ENCODE measurements around the gene CCNA2.

Gene CCNA2

DNA sequence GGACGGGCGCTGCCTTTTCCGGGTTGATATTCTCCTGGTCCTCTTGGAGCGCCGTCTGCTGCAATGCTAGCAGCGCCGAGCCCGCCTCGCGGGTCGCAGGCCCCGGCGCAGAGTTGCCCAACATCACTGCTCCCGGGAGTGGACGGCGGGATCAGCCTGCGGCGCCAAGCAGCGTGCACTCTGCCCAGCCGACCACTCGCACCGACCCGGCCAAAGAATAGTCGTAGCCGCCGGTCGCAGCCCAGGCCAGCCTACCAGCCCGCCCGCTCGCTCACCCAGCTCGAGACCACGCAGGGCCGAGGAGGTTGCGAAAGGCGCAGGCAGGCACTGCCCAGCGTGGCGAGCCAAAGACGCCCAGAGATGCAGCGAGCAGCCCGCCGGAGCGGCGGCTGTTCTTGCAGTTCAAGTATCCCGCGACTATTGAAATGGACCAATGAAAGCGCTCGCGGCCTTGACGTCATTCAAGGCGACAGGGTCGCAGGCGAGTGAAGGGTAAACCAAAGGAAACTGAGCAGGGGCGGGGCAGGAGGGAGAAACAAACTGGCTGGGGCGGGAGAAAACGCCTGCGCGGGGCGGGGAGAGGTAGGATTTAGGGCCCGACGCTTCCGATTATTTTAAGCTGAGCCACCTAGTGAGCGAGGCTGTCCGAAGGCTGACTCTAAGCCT, at the start of gene CCNA2:
Gene CCNA2, minus strand, starts transcription at position 379 of the 666 bp plus-strand sequence. Its CDS starts 255 bp downstream, at position 124.
- peak; percentile 95 for DNase-seq

DNA sequence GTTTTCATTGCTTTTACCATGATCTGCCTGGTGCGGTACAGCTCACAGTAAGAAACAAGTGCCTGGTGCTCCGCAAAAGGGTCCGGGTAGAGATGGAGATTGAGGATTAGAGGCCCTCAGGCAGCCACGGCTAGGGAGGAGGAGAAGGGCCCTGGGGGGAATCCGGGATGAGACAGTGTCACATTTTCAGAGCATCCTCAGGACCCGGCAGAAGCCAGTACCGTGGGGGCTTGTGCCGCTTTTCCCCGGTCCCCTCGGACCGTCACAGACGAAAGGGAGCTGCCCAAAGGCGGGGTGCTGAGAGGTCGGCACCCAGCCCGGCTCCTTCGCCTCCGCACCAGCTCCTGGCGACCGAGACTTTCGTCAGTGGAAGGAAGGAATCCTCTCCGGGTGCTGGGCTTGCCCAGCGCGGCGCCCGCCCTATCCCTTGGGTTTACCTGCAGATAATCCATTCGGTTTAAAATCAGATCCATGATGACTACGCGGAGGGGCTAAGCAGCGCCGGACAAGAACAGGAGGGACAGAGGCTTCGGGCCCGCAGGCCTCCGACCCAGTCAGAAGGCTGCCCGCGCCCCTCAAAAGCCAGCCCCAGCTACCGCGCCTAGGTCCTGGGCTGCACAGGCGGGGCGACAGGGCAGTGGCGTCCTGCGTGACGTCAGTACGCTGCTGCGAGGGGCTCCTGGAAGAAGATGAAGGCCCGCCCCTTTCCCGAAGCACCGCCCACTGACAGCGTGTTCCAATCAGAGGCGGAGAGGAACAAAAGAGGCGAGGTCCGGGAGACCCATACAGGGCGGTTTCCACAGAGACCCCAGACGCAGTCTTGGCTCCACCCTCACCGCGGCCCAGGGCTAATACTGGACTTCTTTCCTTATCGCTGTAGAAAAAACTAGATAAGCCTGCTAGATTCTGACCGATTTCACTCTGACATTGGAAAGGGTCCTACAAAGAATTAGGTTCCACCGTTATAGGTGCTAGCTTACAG, 46.4 kb upstream of the CCNA2 start, which contains the start of gene BBS7:
Gene BBS7, minus strand, starts transcription at position 634 of the 982 bp plus-strand sequence. Its CDS starts 161 bp downstream, at position 473.
- DNase-seq, result peak; percentile 98

DNA sequence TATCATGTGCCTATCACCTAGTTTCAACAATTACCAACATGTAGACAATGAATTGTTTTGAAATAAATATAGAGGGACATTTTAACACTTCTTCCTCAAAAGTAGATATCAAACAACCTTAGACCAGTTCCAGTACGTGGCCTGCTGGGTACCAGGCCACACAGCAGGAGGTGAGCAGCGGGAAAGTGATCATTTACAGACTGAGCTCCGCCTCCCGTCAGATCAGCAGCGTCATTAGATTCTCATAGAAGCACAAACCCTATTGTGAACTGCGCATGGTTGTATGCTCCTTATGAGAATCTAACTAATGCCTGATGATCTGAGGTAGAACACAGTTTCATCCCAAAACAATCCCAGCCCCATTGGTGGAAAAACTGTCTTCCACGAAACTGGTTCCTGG, 40.1 kb upstream of the CCNA2 start:
- no peak for DNase-seq

DNA sequence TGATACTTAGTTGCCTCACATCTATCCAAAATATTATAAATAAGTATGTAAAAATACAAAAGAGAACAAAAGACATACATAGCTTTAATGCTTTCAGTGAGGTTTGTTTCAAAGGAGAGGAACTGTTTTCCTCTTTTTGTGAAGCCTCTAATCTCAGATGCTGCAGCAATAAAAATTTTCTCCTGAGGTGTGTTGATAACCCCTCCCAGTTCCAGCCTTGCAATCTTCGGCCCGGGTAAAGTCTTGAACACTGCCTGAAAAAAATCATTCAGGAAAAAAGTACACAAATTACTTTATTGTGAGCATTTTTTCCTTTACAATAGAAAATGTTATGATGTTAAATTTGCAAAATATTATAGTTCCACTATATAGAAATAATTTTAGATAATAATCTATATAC, 37.7 kb upstream of the CCNA2 start:
- no peak for DNase-seq

DNA sequence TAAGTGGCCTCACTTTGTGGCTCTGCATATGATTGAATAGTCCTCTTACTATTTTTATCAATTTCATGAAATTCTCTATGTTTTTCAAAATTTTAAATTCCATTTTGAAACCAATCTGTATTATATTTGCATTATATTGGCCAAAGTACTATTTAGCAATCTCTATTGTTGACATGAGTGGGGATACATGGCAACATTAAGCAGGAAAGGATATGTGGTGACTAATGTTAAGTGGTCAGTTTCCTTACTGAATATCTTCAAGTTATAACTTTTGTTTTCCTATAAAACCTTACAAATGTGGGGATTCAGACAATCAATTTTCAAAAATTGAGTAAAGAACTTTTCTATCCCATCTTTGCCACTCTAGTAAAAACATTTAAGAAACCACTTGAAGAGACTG, 36.4 kb upstream of the CCNA2 start:
- no peak for DNase-seq

DNA sequence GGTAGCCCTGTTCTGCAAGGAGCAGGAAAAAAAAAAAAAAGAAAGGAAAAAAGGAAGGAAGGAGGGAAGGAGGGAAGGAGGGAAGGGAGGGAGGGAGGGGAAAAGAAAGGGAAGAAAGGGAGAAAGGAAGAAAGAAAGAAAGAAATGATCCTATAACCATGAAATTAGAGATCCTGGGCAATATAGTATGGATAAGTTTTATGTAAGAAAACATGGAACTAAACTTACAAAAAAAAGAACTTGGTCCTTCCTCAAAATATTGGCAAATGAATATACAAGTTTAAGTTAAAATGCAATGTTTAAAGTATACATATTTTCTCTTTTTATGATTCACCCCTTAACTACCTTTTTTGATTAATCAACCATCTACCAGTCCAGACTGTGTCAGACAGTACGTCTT, 27.7 kb upstream of the CCNA2 start:
- no peak for DNase-seq

DNA sequence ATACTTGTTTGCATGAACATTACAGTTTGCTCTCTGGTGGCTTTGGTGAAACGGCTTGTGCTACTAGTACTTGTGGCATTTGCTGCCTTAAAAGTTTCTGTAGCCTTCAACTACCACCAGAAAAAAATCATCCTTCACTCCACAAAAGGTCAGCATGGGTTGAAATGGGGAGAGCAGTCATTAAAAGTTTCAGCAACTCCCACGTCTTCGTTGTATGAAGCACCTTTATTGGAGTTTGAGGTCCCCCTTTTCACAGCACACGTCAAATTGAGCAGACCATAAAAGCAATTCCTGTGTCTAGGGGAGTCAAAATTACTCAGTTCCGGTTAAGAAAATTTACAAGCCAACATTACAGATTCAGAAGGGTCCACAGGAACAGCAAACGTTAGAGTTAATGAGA, 23.0 kb upstream of the CCNA2 start:
- no peak for DNase-seq

DNA sequence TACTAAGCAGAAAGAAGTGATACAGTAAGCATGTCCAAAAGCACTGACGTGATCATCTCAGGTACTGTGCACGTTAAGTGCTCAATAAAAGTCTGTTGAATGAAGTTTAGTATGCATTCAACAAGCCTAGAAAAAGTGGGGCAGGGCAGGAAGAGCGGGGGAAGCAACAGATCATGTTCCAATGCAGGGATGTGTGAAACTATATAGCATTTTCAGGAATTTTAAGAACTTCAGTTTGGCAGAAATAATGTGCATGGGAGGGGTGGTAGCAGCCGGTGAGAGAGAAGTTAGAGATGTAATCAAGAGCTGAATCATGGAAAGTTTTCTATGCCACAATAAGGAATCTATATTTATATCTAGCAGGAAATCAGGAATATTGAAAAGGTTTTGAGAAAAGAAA, 19.2 kb upstream of the CCNA2 start:
- DNase-seq, result no peak

DNA sequence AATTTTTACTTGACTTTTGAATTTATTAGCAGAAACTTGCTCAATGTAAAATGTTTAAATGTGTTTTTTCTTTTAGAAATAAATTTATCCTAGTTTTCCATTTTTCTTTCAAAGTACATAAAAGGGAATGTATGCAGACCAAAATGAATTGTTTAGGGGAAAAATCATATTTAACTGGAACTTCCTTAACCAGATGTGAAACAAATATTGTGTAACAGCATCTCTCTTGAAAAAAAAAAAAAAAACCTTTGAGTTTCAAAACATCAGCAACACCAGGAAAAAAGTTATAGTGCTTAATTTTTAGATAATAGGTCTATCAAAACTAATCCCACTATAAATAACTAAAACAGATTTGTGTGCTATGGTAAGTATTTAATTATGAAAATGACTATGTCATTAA, 14.5 kb upstream of the CCNA2 start:
- DNase-seq, result no peak

DNA sequence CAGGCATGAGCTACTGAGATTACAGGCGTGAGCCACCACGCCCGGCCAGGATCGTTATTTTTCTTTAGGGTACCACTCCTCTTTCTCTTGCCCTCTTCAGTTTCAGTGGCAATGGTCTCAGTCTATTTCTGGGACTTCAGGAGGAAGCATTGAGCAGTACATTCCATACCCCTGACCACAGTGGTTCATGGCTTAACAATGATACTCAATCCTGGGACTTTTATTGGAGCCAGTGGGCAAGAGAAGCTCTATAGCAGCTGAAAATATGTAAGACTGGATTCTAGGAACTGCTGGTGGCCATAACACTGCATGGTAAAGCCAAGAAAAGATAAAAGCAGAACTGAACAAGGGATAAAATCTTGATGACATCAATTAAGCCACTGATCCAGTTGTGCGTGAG, 5.8 kb upstream of the CCNA2 start:
- no peak for DNase-seq

DNA sequence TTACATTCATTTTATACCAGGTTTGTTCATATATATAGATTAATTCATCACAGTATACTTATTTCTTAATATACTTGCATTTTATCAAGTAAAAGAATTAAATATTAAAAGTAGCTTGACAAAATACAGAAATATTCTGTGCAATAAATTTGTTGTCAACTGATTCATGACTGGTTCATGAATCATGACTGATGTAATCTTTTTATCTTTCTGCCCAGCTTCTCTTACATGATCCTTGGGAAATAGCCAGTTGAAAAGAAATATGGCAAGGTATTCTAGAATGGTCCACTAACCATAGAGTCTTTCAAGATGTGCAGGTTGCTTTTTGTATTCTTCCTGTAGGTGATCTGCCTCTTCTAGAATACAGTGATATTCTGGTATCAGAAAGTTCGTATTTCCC, 4.2 kb upstream of the CCNA2 start:
- DNase-seq, result no peak

DNA sequence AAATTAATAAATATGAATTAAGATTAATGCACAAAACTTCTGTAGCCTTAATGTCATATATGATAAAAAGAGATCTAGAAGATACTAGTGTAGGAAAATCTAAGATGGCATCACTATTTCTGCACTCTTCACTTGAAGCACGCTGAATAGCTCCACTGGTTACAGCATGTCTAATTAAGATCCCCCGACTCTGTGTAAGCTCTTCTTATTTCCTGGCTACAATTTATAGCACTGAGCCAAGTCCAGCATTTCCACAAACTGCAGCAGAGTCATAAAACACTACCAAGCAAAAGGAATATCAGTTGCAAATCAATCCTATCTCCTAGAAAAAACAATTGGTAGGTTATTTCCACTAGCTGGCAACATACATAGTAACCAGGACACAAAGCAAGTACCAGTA, 1.3 kb upstream of the CCNA2 start:
- no peak for DNase-seq

DNA sequence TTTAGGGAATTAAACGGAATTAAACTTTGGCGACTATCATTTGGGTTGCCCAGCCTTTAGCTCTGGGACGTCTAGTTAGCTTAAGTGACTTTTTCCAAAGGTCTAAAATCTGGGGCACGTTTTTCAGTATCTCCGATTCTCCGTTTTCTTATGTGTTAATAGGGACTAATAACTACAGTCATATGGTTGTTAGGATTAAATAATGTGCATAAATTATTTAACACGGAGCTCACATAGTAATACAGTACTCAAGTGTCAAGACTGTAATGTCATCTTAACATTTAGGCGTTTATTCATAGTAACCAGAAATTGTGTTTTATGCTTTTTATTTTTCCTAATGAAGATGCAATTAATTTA, 466 bp upstream of the CCNA2 start:
- DNase-seq, result no peak

DNA sequence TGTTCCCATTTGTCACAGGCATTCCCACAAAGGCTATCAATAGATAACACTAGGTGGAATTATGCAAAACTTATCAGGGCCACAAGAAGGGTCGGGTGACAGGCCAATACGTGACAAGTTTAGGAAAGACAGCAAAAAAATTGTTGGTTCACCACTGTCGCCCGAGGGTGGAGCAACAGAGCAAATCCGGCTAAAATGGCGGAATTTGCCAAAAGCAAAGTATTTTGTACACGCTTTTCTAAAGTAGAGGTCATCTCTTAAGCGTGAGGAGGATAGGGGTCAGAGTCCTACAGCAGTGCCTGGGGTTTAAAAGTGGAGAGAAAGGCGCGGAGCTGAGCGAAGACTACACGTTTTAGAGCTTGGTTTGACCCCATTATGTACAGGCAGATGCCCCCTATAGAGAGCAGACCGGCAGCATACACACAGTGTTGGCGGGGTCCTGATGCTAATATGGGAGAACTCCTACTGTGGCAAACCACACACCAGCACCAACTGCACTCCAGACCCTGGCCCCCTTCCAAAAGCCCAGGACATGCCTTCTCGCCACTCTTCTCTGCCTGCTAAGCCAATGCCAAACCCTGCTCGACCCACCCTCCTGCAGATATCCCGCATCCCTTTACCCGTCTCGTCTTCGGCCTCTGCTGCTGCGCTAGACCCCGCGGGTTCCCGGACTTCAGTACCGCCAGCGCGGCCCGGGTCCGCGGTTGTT, 733 bp downstream of the CCNA2 start:
- DNase-seq, result no peak

DNA sequence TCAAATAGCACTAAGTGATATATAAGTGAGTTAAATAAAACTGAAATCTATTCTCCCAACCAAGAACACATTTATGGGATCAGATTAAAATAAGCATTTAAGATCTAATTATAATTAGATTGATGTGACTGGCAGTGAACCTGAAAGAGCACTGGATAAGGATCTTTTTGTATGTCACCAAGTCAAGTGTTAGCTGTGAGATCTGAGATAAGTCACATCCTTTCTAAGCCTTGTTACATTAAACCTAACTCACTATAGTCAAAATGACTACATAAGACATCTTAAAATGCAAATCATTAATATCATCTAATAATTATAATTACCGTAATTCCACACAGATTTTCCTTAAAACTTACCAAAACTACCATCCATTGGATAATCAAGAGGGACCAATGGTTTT, 1.6 kb downstream of the CCNA2 start:
- DNase-seq, result no peak

DNA sequence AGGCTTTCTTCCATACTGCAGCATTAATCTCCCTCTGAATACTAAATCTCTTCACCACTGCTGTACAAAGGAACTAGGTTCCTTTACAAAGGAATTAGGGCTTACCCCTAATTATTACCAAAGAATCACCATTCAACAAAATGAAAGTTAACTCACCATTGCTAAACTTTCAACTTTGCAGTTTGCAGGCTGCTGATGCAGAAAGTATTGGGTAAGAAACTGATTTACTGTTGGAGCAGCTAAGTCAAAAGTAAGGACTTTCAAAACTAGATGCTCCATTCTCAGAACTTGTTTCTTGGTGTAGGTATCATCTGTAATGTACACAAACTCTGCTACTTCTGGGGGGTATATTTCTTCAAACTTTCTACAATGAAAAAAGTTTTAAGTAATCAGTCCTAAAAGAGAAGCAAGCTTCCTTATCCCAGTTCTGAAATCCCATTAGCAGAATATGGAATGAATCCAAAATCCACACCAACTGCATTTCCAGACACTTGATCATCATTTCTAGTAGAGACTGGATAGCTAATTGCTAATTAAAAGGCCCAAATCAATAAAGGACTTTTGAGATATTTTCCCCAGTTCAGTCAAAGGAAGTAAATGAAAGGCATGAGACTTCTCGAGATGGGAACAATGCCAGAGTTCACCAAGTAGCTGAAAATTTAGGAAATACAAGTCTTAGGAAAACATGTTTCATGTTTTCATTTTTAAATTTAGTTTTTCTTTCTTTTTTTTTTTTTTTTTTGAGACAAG, 4.3 kb downstream of the CCNA2 start:
- no peak for DNase-seq

DNA sequence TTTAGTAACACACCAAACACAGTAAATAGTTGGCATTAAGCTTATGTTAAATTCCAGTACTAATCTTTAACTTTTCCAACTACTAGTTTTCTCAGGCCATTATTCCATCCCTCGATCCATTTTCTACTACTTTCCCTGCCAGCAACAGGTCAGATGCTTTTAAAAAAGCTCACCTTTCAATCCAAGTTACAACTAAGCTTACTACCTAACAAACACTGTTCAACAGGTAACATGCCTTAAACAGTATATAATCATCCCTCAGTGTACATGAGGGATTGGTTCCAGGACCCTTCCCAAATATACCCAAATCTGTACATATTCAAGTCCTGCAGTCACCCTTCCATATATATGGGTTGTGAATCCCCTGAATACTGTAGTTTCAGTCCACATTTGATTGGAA, 5.5 kb downstream of the CCNA2 start:
- no peak for DNase-seq

DNA sequence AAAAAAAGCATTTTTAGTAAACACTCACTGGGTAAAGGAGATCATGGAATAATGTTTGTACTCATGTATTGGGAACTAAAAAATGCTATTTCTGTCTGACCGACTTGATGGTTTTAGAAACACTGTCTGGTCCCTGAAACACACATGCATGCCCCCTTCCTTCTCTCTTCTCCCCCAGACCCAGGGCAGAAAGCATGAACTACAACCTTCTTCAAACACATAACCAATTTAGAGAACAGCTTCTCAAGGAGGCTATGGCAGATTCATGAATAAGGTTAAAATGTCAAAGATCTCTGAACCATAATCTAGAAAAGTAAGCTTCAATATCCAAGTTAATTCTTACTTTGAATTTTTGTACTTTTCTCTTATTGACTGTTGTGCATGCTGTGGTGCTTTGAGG, 6.0 kb downstream of the CCNA2 start:
- no peak for DNase-seq

DNA sequence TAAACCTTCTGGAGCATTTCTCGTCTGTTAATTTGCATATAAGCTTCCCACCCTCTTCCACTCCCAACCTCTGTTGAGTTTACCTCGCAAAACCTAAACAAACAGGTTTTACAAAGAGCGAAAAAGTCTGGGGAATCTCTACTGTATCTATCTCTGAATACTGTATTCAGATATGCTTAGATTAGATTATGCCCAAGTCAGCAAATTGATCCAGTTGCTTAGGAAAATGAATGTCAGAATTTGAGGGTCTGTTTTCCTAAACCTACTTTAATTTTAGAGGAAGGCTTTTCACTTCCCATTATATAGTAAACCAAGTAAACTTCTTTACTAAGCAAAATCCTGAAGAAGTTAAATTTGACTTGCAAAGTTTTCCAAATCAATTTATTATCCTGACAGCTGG, 6.7 kb downstream of the CCNA2 start:
- no peak for DNase-seq

DNA sequence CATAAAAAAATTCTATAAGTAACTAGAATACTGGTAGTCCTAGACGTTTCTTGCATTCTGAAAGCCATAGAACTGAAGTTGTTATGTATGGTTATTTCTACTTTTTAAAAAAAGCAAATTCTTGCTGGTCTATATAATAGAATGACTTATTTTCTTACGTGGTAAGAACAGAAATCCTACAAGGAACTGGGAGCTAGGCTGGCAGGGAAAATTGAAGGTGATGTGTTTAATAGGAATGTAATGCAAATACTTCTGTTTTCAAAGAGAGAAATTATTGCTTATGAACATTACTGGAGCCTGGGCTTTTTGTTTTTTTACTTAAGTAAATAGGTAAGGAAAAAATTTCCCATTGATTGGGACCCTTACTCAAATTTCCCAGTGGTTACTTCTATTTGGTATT, 8.9 kb downstream of the CCNA2 start:
- DNase-seq, result no peak

DNA sequence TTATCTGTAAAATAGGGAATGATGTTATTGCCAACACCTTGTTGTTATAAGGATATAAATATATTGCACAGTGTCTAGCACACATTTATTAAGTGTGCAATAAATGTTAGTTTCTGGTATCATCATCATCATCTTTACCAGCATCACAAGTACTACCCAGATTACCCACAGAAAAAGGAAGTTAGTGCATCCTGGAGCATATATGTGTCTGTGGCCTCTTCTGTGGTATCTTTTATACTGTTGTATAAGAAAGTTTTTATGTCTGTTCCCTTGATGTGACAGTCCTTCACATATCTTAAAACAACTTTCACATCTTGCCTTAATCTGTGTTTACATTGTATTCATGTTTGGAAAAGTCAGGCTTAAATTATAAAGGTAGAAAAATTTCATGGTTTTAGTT, 12.6 kb downstream of the CCNA2 start:
- no peak for DNase-seq

DNA sequence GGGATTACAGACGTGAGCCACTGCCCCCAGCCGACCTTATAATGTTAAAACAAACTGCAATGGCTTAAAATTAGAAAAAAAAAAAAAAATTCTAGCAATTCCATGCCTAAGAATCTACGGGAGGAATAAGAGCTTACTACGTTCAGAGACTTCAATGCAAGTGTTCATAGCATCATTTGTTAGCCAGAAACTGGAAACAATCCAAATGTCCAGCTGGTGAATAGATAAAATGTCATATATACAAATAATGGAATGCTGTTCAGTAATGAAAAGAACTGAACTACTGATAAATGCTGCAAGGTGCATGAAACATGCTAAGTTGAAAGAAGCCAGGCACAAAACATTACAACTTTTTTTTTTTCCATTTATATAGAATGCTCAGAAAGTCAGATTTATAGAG, 17.3 kb downstream of the CCNA2 start:
- DNase-seq, result no peak

DNA sequence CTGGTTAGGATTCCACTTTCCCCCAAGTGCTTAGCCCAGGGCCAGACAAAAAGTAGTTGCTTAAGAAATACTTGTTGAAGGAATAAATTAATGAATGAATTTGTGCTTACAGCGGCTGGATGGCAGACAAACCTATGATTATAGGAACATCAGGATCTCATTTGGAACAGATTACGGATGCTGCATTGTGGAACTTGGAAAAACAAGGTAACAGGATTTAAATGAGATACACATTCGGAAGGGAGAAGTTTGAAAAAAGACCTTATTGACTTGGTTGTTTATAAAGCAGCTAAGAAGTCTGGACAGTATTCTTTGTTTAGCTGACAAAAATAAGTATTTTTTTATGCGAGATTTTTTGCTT, 22.0 kb downstream of the CCNA2 start:
- DNase-seq, result no peak
